PC-3 (cell line): ENCODE data around the gene QPCT.

ENCODE experiments used
- CTCF ChIP-seq: fragments of 300-600 bp; sonication (generic); conservative IDR thresholded peaks from 2 replicates; pipeline ENCODE4 v1.5.1; 2017; ENCODE audit warnings: antibody characterized with exemption, low read depth, mild to moderate bottlenecking, low read length
- EZH2phosphoT487 ChIP-seq: fragments of 300-600 bp; sonication (generic); IDR thresholded peaks from 2 replicates; pipeline ENCODE4 v1.6.1; 2018; ENCODE audit warnings: mild to moderate bottlenecking, antibody characterized with exemption, low read length, borderline replicate concordance

GRCh38 chr2:37337620-37338280 is 6.7 kb upstream of the QPCT start:
- TF ChIP-seq EZH2phosphoT487 (no peak), CTCF (no peak)
